Immature natural killer cell (primary cell): ENCODE data around the gene ERGIC3. TPM values are rescaled to one million over a fixed set of nuclear protein-coding genes. Genes with fewer than 3 reads are reported as not detected.
"Not testable (repeated sequence)": the region's sequence is repeated elsewhere in the genome, so short reads cannot be mapped to it uniquely, and the experiment has no call there.

Source experiments
- DNase-seq, 3 donors: peaks; one replicate each; pipeline ENCODE4 v3.0.0; 2022; ENCODE audit warnings: mixed read lengths in 1 of 3
- H3K27ac Mint-ChIP-seq, 6 donors: one replicate each; pipeline ENCODE4 v1.8.0; 2020; ENCODE audit warnings: mixed read lengths in 6 of 6, mild to moderate bottlenecking in 5 of 6, inconsistent platforms in 4 of 6, moderate library complexity in 3 of 6
- H3K27me3 Mint-ChIP-seq, 3 donors: one replicate each; pipeline ENCODE4 v1.8.0; 2020 to 2021; ENCODE audit warnings: low read depth in 3 of 3, mild to moderate bottlenecking in 3 of 3, mixed read lengths in 3 of 3, moderate library complexity in 3 of 3, inconsistent platforms in 1 of 3
- H3K36me3 Mint-ChIP-seq, 3 donors: one replicate each; pipeline ENCODE4 v1.8.0; 2020; ENCODE audit warnings: mixed read lengths in 3 of 3, inconsistent platforms in 2 of 3, mild to moderate bottlenecking in 2 of 3
- H3K4me1 Mint-ChIP-seq, 2 donors: one replicate each; pipeline ENCODE4 v1.8.0; 2020; ENCODE audit warnings: inconsistent platforms in 2 of 2, mild to moderate bottlenecking in 2 of 2, mixed read lengths in 2 of 2, moderate library complexity in 1 of 2
- H3K4me3 Mint-ChIP-seq, 5 donors: one replicate each; pipeline ENCODE4 v1.8.0; 2020; ENCODE audit warnings: mild to moderate bottlenecking in 5 of 5, mixed read lengths in 5 of 5, inconsistent platforms in 3 of 5, moderate library complexity in 3 of 5
- H3K9me3 Mint-ChIP-seq, 6 donors: one replicate each; pipeline ENCODE4 v1.8.0; 2020; ENCODE audit warnings: mild to moderate bottlenecking in 6 of 6, mixed read lengths in 6 of 6, inconsistent platforms in 4 of 6, moderate library complexity in 3 of 6
- polyA plus RNA-seq, 3 donors: library from polyadenylated mRNA; unstranded; fragments of 300-500 nt; fragmentation: Illumina TruSeq; gene quantifications; one replicate each; pipeline ENCODE4 v1.2.3, GENCODE V29; 2021

Gene ERGIC3
- polyA plus RNA-seq, 3 donors from 2014 or later: 102 to 169 (median 138) TPM

GRCh38 chr20:35508493-35509218 is 33.2 kb upstream of the ERGIC3 start:
- DNase-seq: no peak
- Mint-ChIP-seq H3K27me3 (peaks cover 0 to 2% (median 0%) of the 10 kb centered on the region in 3 donors), H3K27ac (peak overlapping the region in 2 of 6 donors; percentile 34 to 51), H3K9me3 (no peaks in the 10 kb centered on the region), H3K4me3 (no peak overlapping the region), H3K36me3 (peaks cover 8 to 58% (median 28%) of the 10 kb centered on the region in 3 donors), H3K4me1 (peaks cover 27 to 36% of the 10 kb centered on the region in 2 donors)

- Mint-ChIP-seq H3K36me3 (peaks cover 4 to 49% (median 29%) of the 10 kb centered on the region in 3 donors), H3K27ac (peak overlapping the region in 2 of 6 donors; percentile 39 to 45), H3K27me3 (no peaks in the 10 kb centered on the region)
Measured at GRCh38 chr20:35510951-35511735, 30.7 kb upstream of the ERGIC3 start.

GRCh38 chr20:35511814-35512420 is 30.0 kb upstream of the ERGIC3 start:
- Mint-ChIP-seq H3K27me3 (no peaks in the 10 kb centered on the region), H3K4me1 (peaks cover 4 to 5% of the 10 kb centered on the region in 2 donors), H3K36me3 (peaks cover 4 to 44% (median 27%) of the 10 kb centered on the region in 3 donors), H3K27ac (peak overlapping the region in 5 of 6 donors; percentile 32 to 72 (median 45)), H3K9me3 (no peaks in the 10 kb centered on the region), H3K4me3 (no peak overlapping the region)
- DNase-seq: no peak

More at GRCh38 chr20:35510951-35511735, 30.7 kb upstream of the ERGIC3 start:
- no peak for DNase-seq
- no peaks in the 10 kb centered on the region for H3K9me3 Mint-ChIP-seq
- peaks cover 9 to 11% of the 10 kb centered on the region in 2 donors for H3K4me1 Mint-ChIP-seq
- no peak overlapping the region for H3K4me3 Mint-ChIP-seq

- DNase-seq: no peak
- peaks cover 0 to 1% (median 0%) of the 10 kb centered on the region in 3 donors for H3K27me3 Mint-ChIP-seq
- peaks cover 0 to 3% of the 10 kb centered on the region in 2 donors for H3K4me1 Mint-ChIP-seq
- no peak overlapping the region for H3K4me3 Mint-ChIP-seq
- peak overlapping the region in 3 of 6 donors; percentile 32 to 51 (median 45) for H3K27ac Mint-ChIP-seq
- no peaks in the 10 kb centered on the region for H3K9me3 Mint-ChIP-seq
- H3K36me3 Mint-ChIP-seq: peaks cover 4 to 27% (median 17%) of the 10 kb centered on the region in 3 donors
Measured at GRCh38 chr20:35514371-35514932, 27.4 kb upstream of the ERGIC3 start.

GRCh38 chr20:35515341-35515740 is 26.5 kb upstream of the ERGIC3 start:
- Mint-ChIP-seq H3K9me3 (no peaks in the 10 kb centered on the region), H3K27ac (peak overlapping the region in 1 of 6 donors; percentile 28), H3K36me3 (peaks cover 4 to 23% (median 17%) of the 10 kb centered on the region in 3 donors), H3K4me3 (no peak overlapping the region), H3K4me1 (peaks cover 0 to 3% of the 10 kb centered on the region in 2 donors), H3K27me3 (peaks cover 0 to 1% (median 0%) of the 10 kb centered on the region in 3 donors)
- DNase-seq: no peak

GRCh38 chr20:35515949-35516645 is 25.8 kb upstream of the ERGIC3 start:
- peak overlapping the region in 2 of 6 donors; percentile 28 to 34 for H3K27ac Mint-ChIP-seq

GRCh38 chr20:35517125-35517524 is 24.8 kb upstream of the ERGIC3 start:
- H3K4me3 Mint-ChIP-seq: no peak overlapping the region
- H3K36me3 Mint-ChIP-seq: peaks cover 0 to 18% (median 12%) of the 10 kb centered on the region in 3 donors
- no peak for DNase-seq
- H3K9me3 Mint-ChIP-seq: no peaks in the 10 kb centered on the region
- peaks cover 0 to 3% of the 10 kb centered on the region in 2 donors for H3K4me1 Mint-ChIP-seq
- peak overlapping the region in 1 of 6 donors; percentile 19 for H3K27ac Mint-ChIP-seq
- H3K27me3 Mint-ChIP-seq: peaks cover 0 to 3% (median 0%) of the 10 kb centered on the region in 3 donors

More at GRCh38 chr20:35515949-35516645, 25.8 kb upstream of the ERGIC3 start:
- Mint-ChIP-seq H3K9me3 (no peaks in the 10 kb centered on the region), H3K4me3 (no peak overlapping the region), H3K4me1 (peaks cover 0 to 3% of the 10 kb centered on the region in 2 donors), H3K36me3 (peaks cover 4 to 23% (median 17%) of the 10 kb centered on the region in 3 donors), H3K27me3 (peaks cover 0 to 1% (median 0%) of the 10 kb centered on the region in 3 donors)
- no peak for DNase-seq

GRCh38 chr20:35517767-35518166 is 24.1 kb upstream of the ERGIC3 start:
- DNase-seq, H3K27ac Mint-ChIP-seq, H3K9me3 Mint-ChIP-seq, H3K4me3 Mint-ChIP-seq, H3K4me1 Mint-ChIP-seq, H3K27me3 Mint-ChIP-seq: not testable (repeated sequence)
- H3K36me3 Mint-ChIP-seq: peaks cover 0 to 14% (median 10%) of the 10 kb centered on the region in 3 donors

GRCh38 chr20:35518955-35519354 is 22.9 kb upstream of the ERGIC3 start:
- H3K27me3 Mint-ChIP-seq: peaks cover 0 to 3% (median 0%) of the 10 kb centered on the region in 3 donors
- DNase-seq: no peak
- H3K9me3 Mint-ChIP-seq: no peaks in the 10 kb centered on the region
- H3K4me3 Mint-ChIP-seq: no peak overlapping the region
- peaks cover 0 to 9% (median 7%) of the 10 kb centered on the region in 3 donors for H3K36me3 Mint-ChIP-seq
- peaks cover 0 to 2% of the 10 kb centered on the region in 2 donors for H3K4me1 Mint-ChIP-seq
- no peak overlapping the region for H3K27ac Mint-ChIP-seq

GRCh38 chr20:35523298-35523888 is 18.5 kb upstream of the ERGIC3 start:
- peaks cover 0 to 3% (median 0%) of the 10 kb centered on the region in 3 donors for H3K27me3 Mint-ChIP-seq
- H3K4me1 Mint-ChIP-seq: no peaks in the 10 kb centered on the region
- H3K9me3 Mint-ChIP-seq: no peaks in the 10 kb centered on the region
- DNase-seq: no peak
- no peak overlapping the region for H3K4me3 Mint-ChIP-seq
- H3K36me3 Mint-ChIP-seq: no peaks in the 10 kb centered on the region
- H3K27ac Mint-ChIP-seq: peak overlapping the region in 1 of 6 donors; percentile 14

GRCh38 chr20:35525639-35526038 is 16.2 kb upstream of the ERGIC3 start:
- H3K4me3 Mint-ChIP-seq: no peak overlapping the region
- no peaks in the 10 kb centered on the region for H3K9me3 Mint-ChIP-seq
- H3K27me3 Mint-ChIP-seq: peaks cover 0 to 2% (median 2%) of the 10 kb centered on the region in 3 donors
- no peaks in the 10 kb centered on the region for H3K4me1 Mint-ChIP-seq
- H3K27ac Mint-ChIP-seq: no peak overlapping the region
- no peak for DNase-seq
- no peaks in the 10 kb centered on the region for H3K36me3 Mint-ChIP-seq

GRCh38 chr20:35527122-35527769 is 14.6 kb upstream of the ERGIC3 start:
- Mint-ChIP-seq H3K9me3 (no peaks in the 10 kb centered on the region), H3K4me3 (no peak overlapping the region), H3K27ac (no peak overlapping the region), H3K36me3 (no peaks in the 10 kb centered on the region), H3K4me1 (no peaks in the 10 kb centered on the region), H3K27me3 (peaks cover 0 to 2% (median 0%) of the 10 kb centered on the region in 3 donors)
- no peak for DNase-seq
